DMS114 treated with DMSO at 0.1 percent for 48 hours (cell line): Measurements from ENCODE around the gene ZNF423.

Source experiments
- DNase-seq: peaks from one replicate; lab custom pipeline; 2025; ENCODE audit not compliant: unreplicated experiment; lab: John Stamatoyannopoulos, UW

The ZNF423 gene

DNA sequence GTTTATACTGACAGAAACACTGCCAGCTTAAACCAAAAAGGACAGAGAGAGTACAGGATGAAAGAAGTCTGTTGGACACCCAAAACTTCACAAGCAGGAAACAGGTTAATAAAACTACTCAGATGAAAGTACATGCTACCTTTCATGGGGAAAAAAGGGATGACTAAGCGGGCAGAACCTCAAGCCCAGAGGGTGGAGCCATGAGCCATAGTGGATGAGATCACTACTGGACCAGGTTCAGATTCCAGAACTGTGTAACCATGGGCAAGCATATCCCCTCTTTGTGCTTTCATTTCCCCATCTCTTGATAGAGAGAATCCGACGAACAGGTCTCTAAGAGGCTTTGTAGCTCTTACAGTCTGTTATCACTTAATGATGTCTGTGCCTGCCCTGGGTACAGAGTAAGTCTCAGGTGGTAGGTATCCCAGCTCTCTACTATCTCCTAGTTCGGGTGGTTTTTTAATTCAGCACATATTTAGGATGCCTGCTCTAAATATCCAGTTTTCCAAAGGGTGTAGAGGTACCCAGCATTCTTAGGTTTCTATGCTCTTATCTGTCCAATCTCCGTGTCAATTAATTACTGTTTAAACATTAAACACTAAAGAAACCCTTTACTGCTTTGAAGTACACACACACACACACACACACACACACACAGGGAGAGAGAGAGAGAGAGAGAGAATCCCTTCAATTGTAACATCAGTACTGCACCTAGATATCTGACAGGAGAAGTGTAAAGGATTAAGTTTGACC lies 206.7 kb downstream of the ZNF423 start:
- DNase-seq, result no peak

GRCh38 chr16:49647673-49648072 lies 208.2 kb downstream of the ZNF423 start:
- DNase-seq, result no peak

DNA sequence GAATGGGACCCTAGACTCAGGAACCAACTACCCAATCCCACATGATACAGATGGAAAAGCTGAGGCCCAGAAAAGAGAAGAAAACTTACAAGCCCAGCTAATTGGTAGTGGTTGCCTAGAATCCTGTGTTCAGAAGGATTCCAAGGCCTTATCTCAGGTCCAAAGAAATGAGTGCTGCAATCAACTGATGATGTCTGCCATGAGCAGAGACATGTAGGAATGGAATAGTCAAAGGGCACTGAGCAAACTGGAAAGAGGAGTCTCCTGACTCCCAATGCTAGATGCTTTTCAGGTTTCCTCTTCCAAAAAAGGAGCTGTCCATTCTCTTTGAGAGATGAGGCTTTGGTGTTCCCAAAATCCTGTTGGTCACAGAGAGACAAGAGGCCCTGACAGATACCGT lies 210.6 kb downstream of the ZNF423 start:
- DNase-seq, result no peak

- DNase-seq, result no peak
These were observed 211.8 kb downstream of the ZNF423 start for GRCh38 chr16:49644145-49644463.

GRCh38 chr16:49643429-49644144 lies 212.3 kb downstream of the ZNF423 start:
- no peak for DNase-seq

- DNase-seq, result no peak
These were observed 214.7 kb downstream of the ZNF423 start for GRCh38 chr16:49641250-49641649.

- no peak for DNase-seq
These were observed 215.3 kb downstream of the ZNF423 start for GRCh38 chr16:49640581-49640980.

- no peak for DNase-seq
These were observed 216.0 kb downstream of the ZNF423 start for GRCh38 chr16:49639739-49640431.

DNA sequence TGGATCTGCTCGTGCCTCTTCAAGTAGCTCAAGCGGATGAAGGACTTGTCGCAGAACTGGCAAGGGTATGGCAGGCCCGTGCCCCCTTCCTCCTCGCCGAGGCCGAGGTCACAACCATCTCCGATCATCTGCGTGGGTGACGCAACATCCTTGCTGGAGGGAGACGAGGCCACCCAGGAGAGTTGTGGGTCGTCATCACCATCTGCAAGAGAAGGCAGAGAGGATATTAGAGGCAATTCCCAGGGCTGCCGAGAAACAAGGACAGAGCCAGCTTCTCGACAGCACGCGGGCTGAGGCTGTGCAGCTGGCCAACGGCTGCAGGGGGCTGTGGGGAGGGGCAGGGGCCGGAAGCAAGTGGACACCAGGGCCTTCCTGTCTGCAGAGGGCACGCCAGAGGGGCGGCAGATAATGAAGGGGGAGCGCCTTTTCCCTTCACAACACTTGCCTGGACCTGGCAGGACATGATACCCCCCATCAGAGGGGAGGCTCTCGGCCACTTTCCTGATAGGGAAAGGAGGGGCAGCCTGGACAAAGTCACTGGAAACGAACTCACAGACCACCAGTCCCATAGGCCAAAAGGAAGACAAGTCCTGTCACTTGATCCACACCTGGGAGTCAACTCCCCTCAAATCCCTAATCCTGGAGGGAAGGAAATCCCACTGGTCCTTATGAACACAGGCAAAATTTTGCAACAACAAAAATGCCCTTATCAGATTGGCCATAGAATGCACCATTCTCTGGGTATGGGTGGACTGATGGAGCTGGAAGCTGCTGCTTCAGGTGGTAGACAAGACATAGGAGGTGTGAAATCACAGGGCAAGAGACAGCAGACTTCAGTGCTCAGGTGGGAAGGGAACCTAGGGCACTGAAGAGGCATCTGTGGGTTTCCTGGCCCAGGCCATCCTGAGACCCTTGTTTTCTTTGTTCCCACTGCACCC lies 217.0 kb downstream of the ZNF423 start:
- no peak for DNase-seq

GRCh38 chr16:49637933-49638672 lies 217.8 kb downstream of the ZNF423 start:
- DNase-seq, result no peak

GRCh38 chr16:49637511-49637910 lies 218.4 kb downstream of the ZNF423 start:
- DNase-seq, result no peak

- DNase-seq, result no peak
These were observed 219.3 kb downstream of the ZNF423 start for GRCh38 chr16:49636608-49637007.

GRCh38 chr16:49635591-49636581 lies 220.0 kb downstream of the ZNF423 start:
- no peak for DNase-seq

DNA sequence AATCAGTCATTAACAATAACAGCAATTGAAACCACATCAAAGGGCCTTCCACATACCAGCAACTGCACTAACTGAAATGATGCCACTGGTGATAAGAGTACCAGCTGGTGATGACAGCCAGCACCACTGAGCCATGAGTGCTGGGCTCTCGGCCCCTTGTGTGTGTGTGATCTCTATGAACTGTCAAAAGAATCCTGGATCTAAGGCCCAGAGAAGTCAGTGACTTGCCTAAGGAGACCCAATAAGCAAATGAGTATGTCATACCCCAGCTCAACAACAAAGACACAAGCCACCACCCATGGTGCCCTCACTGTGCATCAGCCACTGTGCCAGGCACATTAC lies 220.9 kb downstream of the ZNF423 start:
- DNase-seq, result no peak

DNA sequence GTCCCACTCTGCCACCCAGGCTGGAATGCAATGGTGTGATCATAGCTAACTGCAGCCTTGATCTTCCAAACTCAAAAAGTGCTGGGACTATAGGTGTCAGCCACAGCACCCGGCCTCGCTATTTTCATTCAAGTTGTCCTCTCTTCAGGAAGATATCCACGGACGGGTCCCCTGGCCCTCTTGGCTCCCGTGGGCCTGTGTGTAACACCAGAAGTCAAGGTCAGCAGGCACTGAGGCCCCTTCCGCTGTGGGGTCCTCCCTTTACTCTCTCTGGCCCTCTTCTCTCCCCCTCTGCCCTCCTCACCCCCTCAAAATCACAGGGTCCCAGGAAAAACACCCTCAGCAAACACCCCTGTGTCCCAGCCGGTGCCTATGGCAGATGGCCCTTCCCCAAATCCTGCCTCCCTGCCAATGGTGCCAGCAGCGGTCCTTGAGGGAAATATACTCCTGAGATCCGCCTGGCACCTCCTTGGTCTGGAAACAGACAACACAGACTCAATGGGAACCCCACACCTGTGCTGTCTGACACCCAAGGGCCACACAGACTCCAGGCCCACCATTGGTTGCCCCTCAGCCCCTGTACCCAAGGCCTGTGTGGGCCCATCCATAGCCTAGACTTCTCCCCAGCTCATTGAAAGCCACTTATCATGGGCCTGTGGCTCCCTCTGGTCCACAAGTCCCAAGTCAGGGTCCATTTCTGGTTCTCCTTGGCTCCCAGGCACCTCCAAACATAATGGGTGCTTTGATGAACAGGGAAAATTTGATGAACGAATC lies 221.5 kb downstream of the ZNF423 start:
- no peak for DNase-seq

DNA sequence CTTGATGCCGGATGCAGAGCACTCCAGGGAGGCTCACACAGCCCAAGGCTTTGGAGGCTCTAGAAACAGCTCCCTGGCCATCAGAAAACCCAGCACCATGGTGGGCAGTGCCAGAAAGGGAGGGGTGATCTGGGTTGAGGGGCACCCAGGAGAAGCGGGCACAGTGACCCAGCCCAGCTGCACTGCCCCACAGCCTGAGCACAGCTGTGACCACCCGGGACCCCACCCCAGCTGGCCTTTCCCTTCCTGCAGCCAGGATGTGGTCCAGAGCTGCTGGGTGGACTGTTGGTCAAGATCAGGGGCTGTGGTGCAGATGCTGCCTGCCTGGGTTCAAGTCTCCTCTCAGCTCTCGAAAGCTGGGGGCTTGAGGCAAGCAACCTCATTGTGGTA lies 223.1 kb downstream of the ZNF423 start:
- no peak for DNase-seq

GRCh38 chr16:49632086-49632794 lies 223.7 kb downstream of the ZNF423 start:
- no peak for DNase-seq
